Measurements from ENCODE around the gene KIAA1755.

- no peak for TF ChIP-seq CTCF (conservative IDR thresholded peaks at IDR 0.05; ENCODE audit: low read depth, low read length)
- no peak for TF ChIP-seq EZH2 (IDR thresholded peaks at IDR 0.05; ENCODE audit: borderline replicate concordance, low read depth, low read length, poor library complexity, severe bottlenecking)
Observed at GRCh38 chr20:38245753-38246152, 14.8 kb downstream of the KIAA1755 start.
